H9 (cell line): ENCODE results near the gene PFKP. TPM values are rescaled to one million over a fixed set of nuclear protein-coding genes. Genes with fewer than 3 reads are reported as not detected.
A peak's percentile ranks its signal among the peaks of the same experiment; 100 is the strongest.

ENCODE experiments used
- DNase-seq: peaks from one replicate; pipeline ENCODE4 v3.0.0-alpha.2; 2017
- H2AFZ ChIP-seq: one replicate; pipeline ENCODE4 v1.6.1; 2013; ENCODE audit warnings: mild to moderate bottlenecking, low read length, control low read depth, moderate library complexity
- H2AK5ac ChIP-seq: 2 replicates; pipeline ENCODE4 v1.6.1; 2013; ENCODE audit warnings: low read length, control low read depth, mixed read lengths; ENCODE audit not compliant: insufficient read length
- H2BK120ac ChIP-seq: one replicate; pipeline ENCODE4 v1.6.1; 2013; ENCODE audit warnings: low read depth, mild to moderate bottlenecking, low read length, control low read depth, inconsistent platforms; ENCODE audit not compliant: poor library complexity, severe bottlenecking
- H2BK12ac ChIP-seq: 2 replicates; pipeline ENCODE4 v1.6.1; 2013; ENCODE audit warnings: low read length, control low read depth, mixed read lengths, low read depth; ENCODE audit not compliant: insufficient read length
- H2BK15ac ChIP-seq: 2 replicates; pipeline ENCODE4 v1.6.1; 2013; ENCODE audit warnings: low read depth, low read length, control low read depth
- H2BK20ac ChIP-seq: one replicate; pipeline ENCODE4 v1.6.1; 2013; ENCODE audit warnings: low read depth, mild to moderate bottlenecking, low read length, control low read depth, inconsistent platforms; ENCODE audit not compliant: poor library complexity, severe bottlenecking
- H2BK5ac ChIP-seq: 2 replicates; pipeline ENCODE4 v1.6.1; 2013; ENCODE audit warnings: low read length, control low read depth, mixed read lengths; ENCODE audit not compliant: insufficient read length
- H3K14ac ChIP-seq: 2 replicates; pipeline ENCODE4 v1.6.1; 2013; ENCODE audit warnings: low read length, control low read depth; ENCODE audit not compliant: insufficient read depth
- H3K18ac ChIP-seq: 2 replicates; pipeline ENCODE4 v1.6.1; 2013; ENCODE audit warnings: low read depth, mild to moderate bottlenecking, mixed read lengths, low read length, control low read depth; ENCODE audit not compliant: insufficient read length
- H3K23ac ChIP-seq: 2 replicates; pipeline ENCODE4 v1.6.1; 2013; ENCODE audit warnings: low read length, control low read depth, mixed read lengths, low read depth; ENCODE audit not compliant: insufficient read length
- H3K23me2 ChIP-seq: 2 replicates; pipeline ENCODE4 v1.6.1; 2013; ENCODE audit warnings: low read depth, mild to moderate bottlenecking, mixed read lengths, low read length, control low read depth; ENCODE audit not compliant: insufficient read length, poor library complexity, severe bottlenecking
- H3K27ac ChIP-seq: 2 replicates; pipeline ENCODE4 v1.5.1; 2013; ENCODE audit warnings: low read length, control low read depth, mixed read lengths, low read depth; ENCODE audit not compliant: insufficient read length
- H3K27me3 ChIP-seq: 2 replicates; pipeline ENCODE4 v1.6.1; 2013; ENCODE audit warnings: low read length, control low read depth, inconsistent platforms; ENCODE audit not compliant: insufficient read depth
- H3K4ac ChIP-seq: 2 replicates; pipeline ENCODE4 v1.6.1; 2013; ENCODE audit warnings: low read depth, mild to moderate bottlenecking, control low read depth, inconsistent platforms, low read length, moderate library complexity
- H3K4me1 ChIP-seq: 2 replicates; pipeline ENCODE4 v1.6.1; 2013; ENCODE audit warnings: low read length, control low read depth, inconsistent platforms; ENCODE audit not compliant: insufficient read depth
- H3K4me2 ChIP-seq: 2 replicates; pipeline ENCODE4 v1.6.1; 2013; ENCODE audit warnings: low read length, control low read depth, mixed read lengths; ENCODE audit not compliant: insufficient read length, insufficient read depth
- H3K56ac ChIP-seq: 2 replicates; pipeline ENCODE4 v1.6.1; 2013; ENCODE audit warnings: low read depth, mild to moderate bottlenecking, mixed read lengths, low read length, control low read depth; ENCODE audit not compliant: insufficient read length
- H3K79me1 ChIP-seq: 2 replicates; pipeline ENCODE4 v1.6.1; 2013; ENCODE audit warnings: low read depth, mild to moderate bottlenecking, moderate library complexity, low read length, control low read depth, inconsistent platforms; ENCODE audit not compliant: insufficient read depth, poor library complexity, severe bottlenecking
- H3K79me2 ChIP-seq: 2 replicates; pipeline ENCODE4 v1.6.1; 2013; ENCODE audit warnings: low read length, control low read depth, inconsistent platforms; ENCODE audit not compliant: insufficient read depth
- H3K9ac ChIP-seq: 2 replicates; pipeline ENCODE4 v1.6.1; 2013; ENCODE audit warnings: low read length, control low read depth, mixed read lengths; ENCODE audit not compliant: insufficient read length; ENCODE audit errors: extremely low read depth
- H3K9me3 ChIP-seq: one replicate; pipeline ENCODE4 v1.6.1; 2013; ENCODE audit warnings: low read depth, low read length, inconsistent platforms; ENCODE audit not compliant: control insufficient read depth
- H3T11ph ChIP-seq: one replicate; pipeline ENCODE4 v1.6.1; 2013; ENCODE audit warnings: mild to moderate bottlenecking, low read length, control low read depth, inconsistent platforms
- H4K20me1 ChIP-seq: one replicate; pipeline ENCODE4 v1.6.1; 2013; ENCODE audit not compliant: control insufficient read depth, insufficient read length, insufficient read depth
- H4K5ac ChIP-seq: 2 replicates; pipeline ENCODE4 v1.6.1; 2013; ENCODE audit warnings: low read depth, mild to moderate bottlenecking, mixed read lengths, low read length, control low read depth; ENCODE audit not compliant: insufficient read length
- H4K8ac ChIP-seq: replicated peaks from 2 replicates; pipeline ENCODE4 v1.6.1; 2013; ENCODE audit warnings: low read length, control low read depth, mixed read lengths, low read depth; ENCODE audit not compliant: insufficient read length
- H4K91ac ChIP-seq: 2 replicates; pipeline ENCODE4 v1.6.1; 2013; ENCODE audit warnings: low read depth, mild to moderate bottlenecking, moderate library complexity, mixed read lengths, low read length, control low read depth; ENCODE audit not compliant: insufficient read length
- H3K27ac Mint-ChIP-seq, 3 experiments: 2 replicates in 2 of 3; 3 replicates in 1 of 3; pipeline ENCODE4 v1.8.0; 2020 to 2021; ENCODE audit warnings: mixed read lengths in 3 of 3, mild to moderate bottlenecking in 1 of 3, moderate library complexity in 1 of 3
- H3K27me3 Mint-ChIP-seq: 2 replicates; pipeline ENCODE4 v1.8.0; 2021; ENCODE audit warnings: low read depth, mild to moderate bottlenecking, moderate library complexity, mixed read lengths
- H3K36me3 Mint-ChIP-seq, 3 experiments: 2 replicates in 2 of 3; 3 replicates in 1 of 3; pipeline ENCODE4 v1.8.0; 2020 to 2021; ENCODE audit warnings: low read depth in 3 of 3, mixed read lengths in 3 of 3; ENCODE audit not compliant: insufficient read depth in 1 of 3
- H3K4me1 Mint-ChIP-seq, 2 experiments: 2 replicates each; pipeline ENCODE4 v1.8.0; 2020; ENCODE audit warnings: mixed read lengths in 2 of 2
- H3K4me3 Mint-ChIP-seq, 2 experiments: 2 replicates in 1 of 2; 3 replicates in 1 of 2; pipeline ENCODE4 v1.8.0; 2020 to 2021; ENCODE audit warnings: mild to moderate bottlenecking in 2 of 2, mixed read lengths in 2 of 2, moderate library complexity in 1 of 2
- H3K9me3 Mint-ChIP-seq, 2 experiments: 2 replicates in 1 of 2; 3 replicates in 1 of 2; pipeline ENCODE4 v1.8.0; 2020; ENCODE audit warnings: mild to moderate bottlenecking in 2 of 2, mixed read lengths in 2 of 2, moderate library complexity in 1 of 2
- WGBS: extraction: QIAGEN DNeasy Blood & Tissue Kit; methylation state at CpG from one replicate; pipeline ENCODE4 v1.1.7; 2013; ENCODE audit warnings: missing lambda C conversion rate, low lambda C conversion rate, mixed read lengths; ENCODE audit not compliant: insufficient read length; ENCODE audit errors: extremely low coverage; 5-methylcytosine and 5-hydroxymethylcytosine counted together
- total RNA-seq: library from RNA; stranded (reverse); gene quantifications from 2 replicates; pipeline ENCODE4 v1.2.1, GENCODE V29; 2021
- TF ChIP-seq, protein P1 (sequence below): fragments of 200-600 bp; sonication (generic); conservative IDR thresholded peaks from 3 replicates; pipeline ENCODE4 v1.8.0; 2021; ENCODE audit warnings: antibody characterized with exemption, mild to moderate bottlenecking

The PFKP gene
- total RNA-seq, 1 experiment from 2014 or later: 145 TPM

DNA sequence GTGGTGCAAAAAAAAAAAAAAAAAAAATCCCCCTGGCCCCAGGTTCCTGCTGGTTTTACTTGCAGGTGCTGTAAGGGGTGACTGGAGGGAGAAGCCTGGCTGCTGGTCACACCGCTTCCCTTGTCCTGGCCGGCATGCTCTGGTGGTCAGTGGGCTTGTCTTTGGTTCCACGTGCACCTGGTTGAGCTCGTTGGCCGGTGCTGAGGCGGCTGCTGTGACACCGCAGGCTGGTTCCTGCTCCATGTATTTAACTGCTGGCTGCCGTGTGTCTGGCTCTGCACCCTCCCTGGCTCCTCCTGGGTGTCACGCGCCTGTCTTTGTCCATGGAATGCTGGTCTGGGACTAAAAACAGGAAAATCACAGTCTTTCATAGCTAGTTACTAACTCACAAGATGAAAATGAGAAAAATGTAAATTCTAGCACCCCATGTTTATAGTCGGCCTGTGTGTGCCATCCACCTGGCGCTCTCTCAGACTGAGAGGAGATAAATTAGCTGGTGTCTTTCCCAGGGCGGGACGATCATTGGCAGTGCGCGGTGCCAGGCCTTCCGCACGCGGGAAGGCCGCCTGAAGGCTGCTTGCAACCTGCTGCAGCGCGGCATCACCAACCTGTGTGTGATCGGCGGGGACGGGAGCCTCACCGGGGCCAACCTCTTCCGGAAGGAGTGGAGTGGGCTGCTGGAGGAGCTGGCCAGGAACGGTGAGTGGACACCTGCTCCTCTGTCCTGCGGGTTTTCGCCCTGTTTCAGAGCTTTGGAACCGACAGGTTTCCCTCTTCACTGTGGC lies 33.7 kb downstream of the PFKP start:
- Histone ChIP-seq H2AFZ (no peak overlapping the region), H3K18ac (no peak overlapping the region), H2BK5ac (no peak overlapping the region), H4K91ac (no peak overlapping the region), H2AK5ac (no peak overlapping the region), H4K20me1 (no peaks in the 10 kb centered on the region), H3K9me3 (no peaks in the 10 kb centered on the region), H2BK12ac (no peak overlapping the region), H2BK15ac (no peak overlapping the region), H3K79me1 (peaks cover 5% of the 10 kb centered on the region), H3K4me2 (no peak overlapping the region), H2BK120ac (no peak overlapping the region), H3T11ph (no peak overlapping the region), H3K4me1 (no peaks in the 10 kb centered on the region; the same call in 1 of the 2 replicates), H3K23me2 (no peaks in the 10 kb centered on the region), H3K56ac (no peak overlapping the region), H3K27ac (no peak overlapping the region), H3K79me2 (peaks cover 3% of the 10 kb centered on the region; the same call in 1 of the 2 replicates), H2BK20ac (no peak overlapping the region), H4K8ac (no peak overlapping the region), H3K27me3 (no peaks in the 10 kb centered on the region), H3K23ac (no peak overlapping the region), H3K14ac (no peak overlapping the region), H3K4ac (no peak overlapping the region), H3K9ac (no peak overlapping the region), H4K5ac (no peak overlapping the region)
- no peaks in the 10 kb centered on the region for H3K9me3 Mint-ChIP-seq
- H3K4me1 Mint-ChIP-seq: peaks cover 7 to 20% of the 10 kb centered on the region in 2 experiments
- no peaks in the 10 kb centered on the region; the same call in 1 of the 2 replicates for H3K27me3 Mint-ChIP-seq
- WGBS: no CpG with 5 or more reads among the region's 31 CpGs
- peaks cover 43 to 67% (median 67%) of the 10 kb centered on the region in 3 experiments for H3K36me3 Mint-ChIP-seq
- peak overlapping the region in 2 of 3 experiments; percentile 46 to 72; a peak in 4 of 7 replicates for H3K27ac Mint-ChIP-seq
- TF ChIP-seq, protein P1, sequence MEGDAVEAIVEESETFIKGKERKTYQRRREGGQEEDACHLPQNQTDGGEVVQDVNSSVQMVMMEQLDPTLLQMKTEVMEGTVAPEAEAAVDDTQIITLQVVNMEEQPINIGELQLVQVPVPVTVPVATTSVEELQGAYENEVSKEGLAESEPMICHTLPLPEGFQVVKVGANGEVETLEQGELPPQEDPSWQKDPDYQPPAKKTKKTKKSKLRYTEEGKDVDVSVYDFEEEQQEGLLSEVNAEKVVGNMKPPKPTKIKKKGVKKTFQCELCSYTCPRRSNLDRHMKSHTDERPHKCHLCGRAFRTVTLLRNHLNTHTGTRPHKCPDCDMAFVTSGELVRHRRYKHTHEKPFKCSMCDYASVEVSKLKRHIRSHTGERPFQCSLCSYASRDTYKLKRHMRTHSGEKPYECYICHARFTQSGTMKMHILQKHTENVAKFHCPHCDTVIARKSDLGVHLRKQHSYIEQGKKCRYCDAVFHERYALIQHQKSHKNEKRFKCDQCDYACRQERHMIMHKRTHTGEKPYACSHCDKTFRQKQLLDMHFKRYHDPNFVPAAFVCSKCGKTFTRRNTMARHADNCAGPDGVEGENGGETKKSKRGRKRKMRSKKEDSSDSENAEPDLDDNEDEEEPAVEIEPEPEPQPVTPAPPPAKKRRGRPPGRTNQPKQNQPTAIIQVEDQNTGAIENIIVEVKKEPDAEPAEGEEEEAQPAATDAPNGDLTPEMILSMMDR: no peak
- H3K4me3 Mint-ChIP-seq: no peak overlapping the region
- DNase-seq: no peak
